MM.1S (cell line): Measurements from ENCODE around the gene AQP12A.
"Not testable (repeated sequence)": the region's sequence is repeated elsewhere in the genome, so short reads cannot be mapped to it uniquely, and the experiment has no call there.

Source experiments
- DNase-seq: peaks from one replicate; pipeline ENCODE4 v3.0.0-alpha.2; 2015
- H2AFZ ChIP-seq: fragments of 300-600 bp; sonication (generic); 2 replicates; pipeline ENCODE4 v1.6.0; 2016; ENCODE audit warnings: antibody characterized with exemption, low read length
- H3F3A ChIP-seq: fragments of 300-600 bp; sonication (generic); 2 replicates; pipeline ENCODE4 v1.6.1; 2016; ENCODE audit warnings: mild to moderate bottlenecking, antibody characterized with exemption, low read length, moderate library complexity, mixed read lengths; ENCODE audit not compliant: insufficient read depth
- H3K27ac ChIP-seq: fragments of 300-600 bp; sonication (generic); 2 replicates; pipeline ENCODE4 v1.5.1; 2016; ENCODE audit warnings: mild to moderate bottlenecking, low read length
- H3K27me3 ChIP-seq: fragments of 300-600 bp; sonication (generic); replicated peaks from 2 replicates; pipeline ENCODE4 v1.6.0; 2016; ENCODE audit warnings: low read length; ENCODE audit not compliant: insufficient read depth
- H3K36me3 ChIP-seq: fragments of 300-600 bp; sonication (generic); replicated peaks from 2 replicates; pipeline ENCODE4 v1.6.1; 2016; ENCODE audit warnings: mild to moderate bottlenecking, low read length, mixed read lengths; ENCODE audit not compliant: insufficient read depth
- H3K4me1 ChIP-seq: fragments of 300-600 bp; sonication (generic); 2 replicates; pipeline ENCODE4 v1.6.1; 2016; ENCODE audit warnings: low read length, mixed read lengths
- H3K4me2 ChIP-seq: fragments of 300-600 bp; sonication (generic); 2 replicates; pipeline ENCODE4 v1.6.0; 2016; ENCODE audit warnings: low read depth, low read length
- H3K4me3 ChIP-seq: fragments of 300-600 bp; sonication (generic); 2 replicates; pipeline ENCODE4 v1.5.1; 2016; ENCODE audit warnings: low read length, mixed read lengths
- H3K79me2 ChIP-seq: fragments of 300-600 bp; sonication (generic); 2 replicates; pipeline ENCODE4 v1.6.1; 2016; ENCODE audit warnings: mixed run types, low read length, mixed read lengths
- H3K9ac ChIP-seq: fragments of 300-600 bp; sonication (generic); 2 replicates; pipeline ENCODE4 v1.6.1; 2016; ENCODE audit warnings: low read length, mixed read lengths
- H3K9me2 ChIP-seq: fragments of 300-600 bp; sonication (generic); replicated peaks from 2 replicates; pipeline ENCODE4 v1.6.1; 2016; ENCODE audit warnings: mild to moderate bottlenecking, low read length, mixed read lengths; ENCODE audit not compliant: insufficient read depth
- H3K9me3 ChIP-seq: fragments of 300-600 bp; sonication (generic); replicated peaks from 2 replicates; pipeline ENCODE4 v1.6.1; 2016; ENCODE audit warnings: mild to moderate bottlenecking, low read length, mixed read lengths; ENCODE audit not compliant: insufficient read depth
- H4K20me1 ChIP-seq: fragments of 300-600 bp; sonication (generic); 2 replicates; pipeline ENCODE4 v1.6.1; 2016; ENCODE audit warnings: mild to moderate bottlenecking, low read length, moderate library complexity, mixed read lengths; ENCODE audit not compliant: insufficient read depth
- EZH2 ChIP-seq: fragments of 300-600 bp; sonication (generic); optimal IDR thresholded peaks from 2 replicates; pipeline ENCODE3; 2017; ENCODE audit warnings: low read depth, mild to moderate bottlenecking, antibody characterized with exemption, low read length, mixed read lengths
- EZH2phosphoT487 ChIP-seq: fragments of 300-600 bp; sonication (generic); IDR thresholded peaks from 2 replicates; pipeline ENCODE4 v1.6.1; 2018; ENCODE audit warnings: antibody characterized with exemption, low read length
- TF ChIP-seq, protein P1 (sequence below): fragments of 300-600 bp; sonication (generic); IDR thresholded peaks from 2 replicates; pipeline ENCODE4 v1.5.1; 2016; ENCODE audit warnings: antibody characterized with exemption, low read length, mixed read lengths

AQP12A gene

DNA sequence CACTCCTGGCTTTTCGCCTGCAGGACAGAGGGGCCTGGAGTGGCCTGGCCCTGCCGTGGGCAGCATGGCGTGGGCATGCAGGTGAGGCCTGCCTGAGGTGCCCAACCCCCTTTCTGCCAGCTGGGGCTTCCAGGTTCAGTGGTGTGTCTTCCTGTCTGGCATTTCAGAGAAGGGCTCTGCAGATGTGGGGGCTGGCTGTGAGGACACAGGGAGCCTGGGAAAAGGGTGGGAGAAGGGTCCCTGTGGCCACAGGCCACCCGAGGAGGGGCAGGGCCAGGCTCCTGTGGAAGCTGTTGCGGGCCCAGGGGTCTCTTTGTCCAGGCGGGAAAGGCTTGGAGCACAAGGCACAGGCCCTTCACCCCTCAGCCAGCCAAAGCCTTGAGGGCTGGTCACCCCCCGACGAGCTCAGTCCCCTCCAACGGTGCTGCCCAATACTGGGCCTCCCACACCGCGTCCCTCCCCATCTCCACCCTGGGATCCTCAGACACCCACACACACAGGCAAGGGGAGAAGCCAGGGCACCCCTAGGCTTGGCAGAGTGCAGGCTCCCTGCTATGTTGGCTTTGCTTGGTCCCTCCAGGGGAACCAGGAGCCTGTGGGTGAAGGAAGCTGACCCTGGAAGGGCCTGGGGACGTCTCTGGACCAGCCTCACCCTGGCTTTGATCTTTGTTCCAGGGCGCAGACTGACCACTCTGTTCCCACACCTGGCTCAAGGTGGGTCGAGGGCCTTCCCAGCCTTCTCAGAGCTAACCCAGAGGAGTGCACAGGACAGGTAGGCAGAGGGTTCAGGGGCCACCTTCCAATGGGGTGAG is 3.7 kb upstream of the AQP12A start:
- Histone ChIP-seq H3K9me3 (no peaks in the 10 kb centered on the region), H3K27ac (no peak overlapping the region), H2AFZ (no peak overlapping the region), H3K9ac (no peak overlapping the region), H3K79me2 (no peaks in the 10 kb centered on the region), H3K36me3 (no peaks in the 10 kb centered on the region), H3K9me2 (no peaks in the 10 kb centered on the region), H3K4me1 (no peaks in the 10 kb centered on the region), H3K27me3 (peaks cover 43% of the 10 kb centered on the region), H3K4me3 (no peak overlapping the region), H4K20me1 (no peaks in the 10 kb centered on the region), H3K4me2 (no peak overlapping the region), H3F3A (no peaks in the 10 kb centered on the region)
- no peak for TF ChIP-seq EZH2
- TF ChIP-seq EZH2phosphoT487, result no peak
- TF ChIP-seq, protein P1, sequence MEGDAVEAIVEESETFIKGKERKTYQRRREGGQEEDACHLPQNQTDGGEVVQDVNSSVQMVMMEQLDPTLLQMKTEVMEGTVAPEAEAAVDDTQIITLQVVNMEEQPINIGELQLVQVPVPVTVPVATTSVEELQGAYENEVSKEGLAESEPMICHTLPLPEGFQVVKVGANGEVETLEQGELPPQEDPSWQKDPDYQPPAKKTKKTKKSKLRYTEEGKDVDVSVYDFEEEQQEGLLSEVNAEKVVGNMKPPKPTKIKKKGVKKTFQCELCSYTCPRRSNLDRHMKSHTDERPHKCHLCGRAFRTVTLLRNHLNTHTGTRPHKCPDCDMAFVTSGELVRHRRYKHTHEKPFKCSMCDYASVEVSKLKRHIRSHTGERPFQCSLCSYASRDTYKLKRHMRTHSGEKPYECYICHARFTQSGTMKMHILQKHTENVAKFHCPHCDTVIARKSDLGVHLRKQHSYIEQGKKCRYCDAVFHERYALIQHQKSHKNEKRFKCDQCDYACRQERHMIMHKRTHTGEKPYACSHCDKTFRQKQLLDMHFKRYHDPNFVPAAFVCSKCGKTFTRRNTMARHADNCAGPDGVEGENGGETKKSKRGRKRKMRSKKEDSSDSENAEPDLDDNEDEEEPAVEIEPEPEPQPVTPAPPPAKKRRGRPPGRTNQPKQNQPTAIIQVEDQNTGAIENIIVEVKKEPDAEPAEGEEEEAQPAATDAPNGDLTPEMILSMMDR, result no peak
- DNase-seq, result no peak

GRCh38 chr2:240688553-240688919 is 3.1 kb upstream of the AQP12A start:
- H2AFZ ChIP-seq, result no peak overlapping the region
- H3K9me3 ChIP-seq, result no peaks in the 10 kb centered on the region
- DNase-seq, result no peak
- H3K9ac ChIP-seq, result no peak overlapping the region
- no peak overlapping the region for H3K4me2 ChIP-seq
- no peaks in the 10 kb centered on the region for H4K20me1 ChIP-seq
- no peaks in the 10 kb centered on the region for H3F3A ChIP-seq
- H3K4me1 ChIP-seq, result no peaks in the 10 kb centered on the region
- H3K9me2 ChIP-seq, result no peaks in the 10 kb centered on the region
- H3K27ac ChIP-seq, result no peak overlapping the region
- TF ChIP-seq EZH2, result no peak
- TF ChIP-seq, protein P1, result no peak
- TF ChIP-seq EZH2phosphoT487, result no peak
- peaks cover 43% of the 10 kb centered on the region for H3K27me3 ChIP-seq
- no peaks in the 10 kb centered on the region for H3K79me2 ChIP-seq
- H3K36me3 ChIP-seq, result no peaks in the 10 kb centered on the region
- H3K4me3 ChIP-seq, result no peak overlapping the region

DNA sequence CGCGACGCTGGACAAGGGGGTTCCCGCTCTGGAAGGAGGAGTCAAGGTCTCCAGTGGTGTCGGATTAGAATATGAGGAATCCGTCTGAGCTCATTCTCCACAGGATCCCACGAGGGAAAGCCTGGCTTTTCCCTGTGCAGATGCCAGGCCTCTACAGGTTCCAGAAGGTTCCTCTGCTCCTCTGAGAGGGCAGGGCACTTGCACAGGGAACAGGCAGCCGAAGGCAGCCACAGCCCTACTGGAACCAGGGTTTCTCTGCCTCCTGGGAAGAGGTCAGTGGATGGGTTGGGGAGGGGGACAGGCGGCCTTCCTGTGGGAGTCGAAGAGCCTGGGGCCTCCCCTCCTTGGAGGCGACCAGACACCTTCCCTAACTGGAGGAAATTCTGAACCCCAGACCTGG is 1.7 kb upstream of the AQP12A start:
- H3K79me2 ChIP-seq, result no peaks in the 10 kb centered on the region
- H3K9ac ChIP-seq, result no peak overlapping the region
- H3K36me3 ChIP-seq, result no peaks in the 10 kb centered on the region
- no peaks in the 10 kb centered on the region for H3K4me1 ChIP-seq
- no peak overlapping the region for H3K4me3 ChIP-seq
- no peak for DNase-seq
- no peaks in the 10 kb centered on the region for H3K9me3 ChIP-seq
- H3K9me2 ChIP-seq, result no peaks in the 10 kb centered on the region
- H3K27ac ChIP-seq, result no peak overlapping the region
- H3K4me2 ChIP-seq, result no peak overlapping the region
- no peaks in the 10 kb centered on the region for H4K20me1 ChIP-seq
- TF ChIP-seq EZH2 (no peak), EZH2phosphoT487 (no peak)
- TF ChIP-seq, protein P1, result no peak
- no peak overlapping the region for H2AFZ ChIP-seq
- no peaks in the 10 kb centered on the region for H3F3A ChIP-seq
- peaks cover 36% of the 10 kb centered on the region for H3K27me3 ChIP-seq

- not testable (repeated sequence) for H3K4me1 ChIP-seq, H4K20me1 ChIP-seq, H3K4me3 ChIP-seq, H3K36me3 ChIP-seq, H3K9me2 ChIP-seq, H3K27ac ChIP-seq, H3K9me3 ChIP-seq, H3K79me2 ChIP-seq, H3F3A ChIP-seq, DNase-seq, H3K4me2 ChIP-seq, H3K9ac ChIP-seq, H2AFZ ChIP-seq
- H3K27me3 ChIP-seq, result peaks cover 35% of the 10 kb centered on the region
These were observed 1.1 kb upstream of the AQP12A start for GRCh38 chr2:240690421-240691074.

DNA sequence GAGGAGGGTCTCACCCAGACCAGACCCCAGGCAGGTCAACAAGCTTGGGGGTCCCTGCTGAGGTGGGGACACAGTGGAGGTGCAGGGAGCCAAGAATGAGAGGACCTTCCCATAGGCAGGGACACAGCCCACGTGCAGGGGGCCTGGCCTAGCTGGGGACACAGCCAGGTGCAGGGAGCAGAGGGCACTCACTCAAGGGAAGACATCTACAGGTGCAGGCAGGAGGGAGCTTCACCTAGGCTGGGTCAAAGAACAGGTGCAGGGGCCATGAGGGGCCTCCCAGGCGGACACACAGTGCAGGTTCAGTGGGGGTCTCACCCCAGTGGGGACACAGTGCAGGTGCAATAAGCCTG is 615 bp upstream of the AQP12A start:
- not testable (repeated sequence) for H3K4me3 ChIP-seq, H4K20me1 ChIP-seq, H3K27ac ChIP-seq, H3K36me3 ChIP-seq, H3K4me1 ChIP-seq, H3K9ac ChIP-seq, H3K79me2 ChIP-seq, DNase-seq, H2AFZ ChIP-seq, H3K4me2 ChIP-seq, H3F3A ChIP-seq, H3K9me3 ChIP-seq, H3K9me2 ChIP-seq
- peaks cover 30% of the 10 kb centered on the region for H3K27me3 ChIP-seq
